NCI-H2227 (cell line): ENCODE measurements around the gene COL19A1.

Experiments
- DNase-seq: peaks from one replicate; lab custom pipeline; 2025; ENCODE audit not compliant: unreplicated experiment; lab: John Stamatoyannopoulos, UW

Gene COL19A1

DNA sequence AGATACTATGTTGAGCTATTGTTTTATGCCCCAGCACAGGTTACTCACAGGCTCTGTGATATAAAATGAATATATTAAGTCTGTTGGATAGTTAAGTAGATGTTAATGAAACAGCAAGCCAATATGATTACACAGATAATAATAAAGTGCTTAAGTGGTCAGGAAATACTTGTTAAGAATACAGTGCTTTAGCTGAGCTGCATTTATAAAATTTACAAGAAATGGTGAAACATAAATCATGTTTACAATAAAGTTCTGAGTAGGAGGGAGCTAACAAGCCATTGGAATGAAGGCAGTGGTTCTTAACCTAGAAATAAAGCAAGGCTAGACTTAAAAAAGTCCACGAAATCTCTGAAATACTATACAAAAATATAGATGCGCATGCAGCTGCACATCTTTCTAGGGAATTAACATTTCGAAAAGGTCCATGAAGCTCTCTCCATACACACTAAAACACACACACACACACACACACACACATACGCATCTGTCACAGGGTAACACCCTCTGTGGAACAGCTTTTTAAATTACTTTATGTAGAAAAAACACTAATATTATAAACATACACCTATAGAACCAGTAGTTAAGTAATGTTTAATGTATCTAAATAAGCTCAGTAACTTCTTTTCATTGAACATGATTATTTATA is 349.2 kb downstream of the COL19A1 start:
- DNase-seq, result no peak

DNA sequence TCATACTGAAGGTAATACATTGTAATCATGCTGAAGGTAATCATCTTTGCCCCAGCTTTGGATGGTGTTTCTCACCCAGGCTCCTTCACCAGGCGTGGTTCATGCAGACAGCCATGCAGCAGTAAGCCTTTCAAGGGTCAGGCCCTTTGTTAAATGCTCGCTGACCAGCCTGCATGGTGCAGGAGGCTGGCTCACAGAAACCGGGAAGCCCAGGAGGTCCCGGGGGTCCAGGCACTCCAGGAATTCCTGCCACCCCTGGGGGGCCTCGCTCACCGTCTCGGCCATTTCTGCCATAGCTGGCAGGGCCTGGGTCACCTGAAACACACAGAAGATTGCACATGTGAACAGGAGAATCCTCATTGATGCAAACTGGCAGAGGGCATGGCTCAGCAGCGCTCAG is 350.4 kb downstream of the COL19A1 start:
- no peak for DNase-seq

GRCh38 chr6:70219943-70220613 is 353.7 kb downstream of the COL19A1 start:
- no peak for DNase-seq

- DNase-seq, result peak; percentile 57
Measured at GRCh38 chr6:70221025-70221714, 354.8 kb downstream of the COL19A1 start.

DNA sequence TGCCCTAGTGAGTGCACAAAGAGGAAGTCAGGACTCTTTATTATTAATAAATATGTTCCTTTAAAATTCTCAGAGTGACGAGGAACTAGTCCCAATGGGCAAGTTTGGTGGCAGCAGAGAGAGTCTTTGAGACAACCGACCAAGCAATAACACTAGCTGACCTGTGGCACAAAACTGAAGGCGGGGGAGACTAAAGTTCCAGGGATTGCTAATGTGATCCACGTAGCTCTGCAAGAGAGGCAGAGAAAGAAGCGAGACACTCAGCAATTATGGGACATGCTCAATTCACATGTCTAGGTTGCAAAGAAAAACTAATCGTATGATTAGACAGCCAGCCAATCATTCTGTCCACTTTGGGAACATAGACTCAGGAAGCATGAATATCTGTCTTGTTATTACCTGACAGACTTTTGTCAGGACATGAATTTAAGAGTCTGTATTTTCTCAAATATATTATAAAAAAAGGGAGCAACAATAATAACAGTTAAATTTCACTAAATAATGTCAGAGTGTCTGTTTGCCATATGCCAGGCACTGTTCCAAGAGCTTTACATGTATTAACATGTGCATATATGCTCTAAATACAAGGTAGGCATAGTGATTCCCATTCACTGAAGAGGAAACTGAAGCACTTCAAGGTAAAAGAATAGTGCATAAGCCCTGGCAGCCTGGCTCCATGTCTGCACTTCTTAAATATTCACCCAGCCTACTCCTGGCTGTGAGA is 355.5 kb downstream of the COL19A1 start:
- no peak for DNase-seq

DNA sequence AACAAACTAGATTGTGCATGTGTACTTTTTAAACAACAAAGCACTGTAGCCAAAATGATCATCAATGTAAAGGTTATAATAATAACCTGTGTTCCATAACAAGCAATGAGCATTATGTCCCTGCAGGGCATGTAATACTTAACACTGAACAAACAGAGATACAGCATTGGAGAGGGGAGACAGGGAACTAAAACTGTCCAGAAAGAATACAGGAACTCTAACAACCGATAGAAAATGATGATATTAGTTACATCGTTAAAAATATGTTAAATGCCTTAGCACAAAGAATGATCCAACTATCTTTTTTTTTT is 356.0 kb downstream of the COL19A1 start:
- no peak for DNase-seq

- DNase-seq, result no peak
Measured at GRCh38 chr6:70225055-70225454, 358.7 kb downstream of the COL19A1 start.

DNA sequence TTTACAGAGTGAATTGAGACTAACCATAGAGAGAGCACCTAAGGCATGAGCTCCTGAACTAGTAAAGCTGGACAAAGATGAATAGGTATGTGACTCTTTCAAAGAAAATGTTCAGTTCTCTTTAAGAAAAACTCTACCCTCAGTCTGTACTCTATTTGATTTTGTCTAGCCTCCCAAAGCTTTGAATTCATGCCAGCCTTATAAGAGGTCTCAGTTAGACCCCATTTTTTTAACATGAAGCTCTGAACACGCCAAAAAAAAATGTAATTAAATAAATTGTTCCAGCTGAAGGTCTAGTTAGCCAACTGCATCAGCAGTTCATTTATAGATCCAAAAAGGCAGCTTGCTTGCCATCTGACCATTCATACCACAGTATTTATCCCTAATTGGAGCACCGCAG is 365.0 kb downstream of the COL19A1 start:
- no peak for DNase-seq

GRCh38 chr6:70234561-70235236 is 368.3 kb downstream of the COL19A1 start:
- no peak for DNase-seq

GRCh38 chr6:70236343-70236742 is 370.0 kb downstream of the COL19A1 start:
- DNase-seq, result no peak

DNA sequence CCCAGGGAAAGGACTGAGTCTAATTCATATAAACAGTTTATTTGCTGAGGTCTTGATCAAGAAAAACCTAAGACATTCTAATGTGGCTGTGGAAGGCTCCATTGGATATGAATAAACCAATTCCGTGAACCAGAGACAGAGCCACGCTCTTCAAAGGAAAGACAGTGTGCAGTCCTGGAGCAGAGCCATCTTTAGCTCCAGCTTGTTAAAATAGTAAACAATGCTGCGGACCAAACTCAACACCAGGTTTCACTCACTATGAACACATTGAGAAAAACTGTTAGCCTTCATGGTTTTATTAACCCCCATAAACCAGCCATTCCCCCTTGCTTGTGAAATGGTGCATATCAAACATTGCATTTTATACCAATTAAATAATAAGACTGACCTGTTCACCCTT is 374.7 kb downstream of the COL19A1 start:
- DNase-seq, result peak; percentile 4

GRCh38 chr6:70241991-70242420 is 375.6 kb downstream of the COL19A1 start:
- DNase-seq, result no peak

- no peak for DNase-seq
Measured at GRCh38 chr6:70246118-70246517, 379.8 kb downstream of the COL19A1 start.

DNA sequence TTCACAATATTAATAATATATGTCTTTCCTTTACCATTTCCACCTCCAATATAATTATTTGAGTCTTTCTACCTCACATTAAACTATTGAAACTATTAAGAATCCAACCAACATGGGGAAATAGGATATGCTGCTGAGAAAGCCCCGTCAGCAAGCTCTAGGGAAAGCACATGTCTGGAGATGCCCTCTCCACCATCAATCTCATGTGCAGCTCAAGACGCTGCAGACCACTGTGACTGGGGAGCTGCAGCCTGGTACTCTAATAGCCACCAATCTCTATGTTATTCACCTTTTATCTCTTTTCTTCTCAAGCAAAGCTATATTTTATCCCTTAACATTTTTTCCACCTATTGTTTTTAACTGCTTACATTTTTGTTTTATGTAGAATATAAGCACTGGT is 386.2 kb downstream of the COL19A1 start:
- no peak for DNase-seq

DNA sequence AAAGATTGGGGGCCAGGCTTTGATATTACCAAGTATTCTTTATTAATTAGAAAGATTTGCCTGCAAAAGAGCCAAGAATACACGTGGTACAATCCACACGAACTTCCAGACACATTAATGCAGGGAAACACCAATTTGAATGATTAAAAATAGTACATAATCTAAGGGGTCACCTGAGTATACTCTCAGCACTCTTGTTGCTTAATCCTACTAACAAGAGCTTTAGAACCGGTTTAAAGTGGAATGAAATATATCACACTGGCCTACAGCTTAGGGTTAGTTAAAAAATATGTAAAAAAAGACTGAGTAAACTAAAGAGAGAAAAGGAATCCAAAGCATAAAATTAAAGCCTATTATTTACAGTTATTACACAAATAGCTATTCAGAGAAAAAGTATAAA is 387.6 kb downstream of the COL19A1 start:
- no peak for DNase-seq

GRCh38 chr6:70254784-70255183 is 388.4 kb downstream of the COL19A1 start:
- no peak for DNase-seq

DNA sequence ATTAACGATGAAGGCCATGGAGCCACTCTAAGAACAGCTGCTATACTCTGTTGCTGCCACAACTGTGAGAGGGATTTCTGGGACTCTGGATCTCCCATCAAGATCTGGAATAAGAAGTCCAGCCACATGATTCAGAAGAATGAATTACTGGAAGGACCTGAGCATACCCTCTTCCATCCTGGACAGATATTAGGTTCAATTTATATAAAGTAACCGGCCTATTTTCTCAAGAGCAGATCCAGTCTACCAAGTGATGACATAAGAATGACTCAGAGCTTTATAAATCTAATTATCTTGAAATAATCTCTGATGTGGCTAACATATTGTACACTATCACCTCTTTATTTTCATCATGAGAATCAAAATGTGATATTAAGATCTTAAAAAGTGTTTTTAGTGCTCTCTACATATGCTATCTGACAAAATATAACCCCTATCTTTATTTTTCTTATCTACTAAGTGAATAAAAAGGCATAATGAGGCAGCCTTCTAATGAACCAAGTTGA is 391.5 kb downstream of the COL19A1 start:
- no peak for DNase-seq

- peak; percentile 11 for DNase-seq
Measured at GRCh38 chr6:70258483-70258882, 392.1 kb downstream of the COL19A1 start.
